Measurements from ENCODE around the gene CFAP92.
"Not testable (repeated sequence)": the region's sequence is repeated elsewhere in the genome, so short reads cannot be mapped to it uniquely, and the experiment has no call there.

The CFAP92 gene

DNA sequence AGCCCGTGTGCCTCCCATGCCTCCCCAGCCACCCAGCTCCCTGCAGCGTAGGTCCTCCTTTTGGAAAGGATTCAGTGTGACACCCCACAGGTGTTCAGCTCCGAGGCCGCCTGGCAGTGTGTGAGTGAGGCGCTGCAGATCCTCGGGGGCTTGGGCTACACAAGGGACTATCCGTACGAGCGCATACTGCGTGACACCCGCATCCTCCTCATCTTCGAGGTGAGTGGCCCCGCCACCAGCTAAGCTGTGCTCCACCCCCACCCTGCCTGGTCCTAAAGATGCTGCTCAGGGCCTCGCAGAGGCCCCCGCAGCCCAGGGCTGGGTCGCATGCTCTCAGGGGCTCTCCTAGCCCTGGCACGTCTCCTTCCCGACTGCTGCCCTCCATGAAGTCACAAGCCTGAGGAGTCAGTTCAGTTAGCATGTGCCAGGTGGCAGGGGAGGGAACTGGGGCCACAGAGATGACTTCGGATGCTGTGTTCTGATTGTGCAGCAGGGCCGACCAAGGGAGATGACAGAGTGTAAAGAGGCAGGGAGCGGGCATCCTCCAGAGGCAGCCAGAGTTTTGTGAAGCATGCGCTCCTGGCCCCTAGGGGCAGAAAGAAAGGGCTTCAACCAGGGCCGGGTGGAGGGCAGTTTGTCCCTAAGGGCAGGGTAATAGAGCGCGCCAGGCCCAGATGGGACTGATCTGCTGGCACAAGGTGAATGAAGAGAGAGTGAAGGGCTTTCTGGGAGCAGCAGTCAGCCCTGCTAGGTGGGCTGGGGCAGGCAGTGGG, 87.7 kb downstream of the CFAP92 start:
- in situ Hi-C loops (cut with HindIII; ENCODE audit: low sequenced_read_pairs) = no loop called here

- in situ Hi-C loops (cut with HindIII; ENCODE audit: low sequenced_read_pairs) = no loop called here
Observed at GRCh38 chr3:128903501-128903900, 90.4 kb downstream of the CFAP92 start.

GRCh38 chr3:128902426-128902825, 91.5 kb downstream of the CFAP92 start:
- in situ Hi-C loops (cut with HindIII; ENCODE audit: low sequenced_read_pairs) = no loop called here

DNA sequence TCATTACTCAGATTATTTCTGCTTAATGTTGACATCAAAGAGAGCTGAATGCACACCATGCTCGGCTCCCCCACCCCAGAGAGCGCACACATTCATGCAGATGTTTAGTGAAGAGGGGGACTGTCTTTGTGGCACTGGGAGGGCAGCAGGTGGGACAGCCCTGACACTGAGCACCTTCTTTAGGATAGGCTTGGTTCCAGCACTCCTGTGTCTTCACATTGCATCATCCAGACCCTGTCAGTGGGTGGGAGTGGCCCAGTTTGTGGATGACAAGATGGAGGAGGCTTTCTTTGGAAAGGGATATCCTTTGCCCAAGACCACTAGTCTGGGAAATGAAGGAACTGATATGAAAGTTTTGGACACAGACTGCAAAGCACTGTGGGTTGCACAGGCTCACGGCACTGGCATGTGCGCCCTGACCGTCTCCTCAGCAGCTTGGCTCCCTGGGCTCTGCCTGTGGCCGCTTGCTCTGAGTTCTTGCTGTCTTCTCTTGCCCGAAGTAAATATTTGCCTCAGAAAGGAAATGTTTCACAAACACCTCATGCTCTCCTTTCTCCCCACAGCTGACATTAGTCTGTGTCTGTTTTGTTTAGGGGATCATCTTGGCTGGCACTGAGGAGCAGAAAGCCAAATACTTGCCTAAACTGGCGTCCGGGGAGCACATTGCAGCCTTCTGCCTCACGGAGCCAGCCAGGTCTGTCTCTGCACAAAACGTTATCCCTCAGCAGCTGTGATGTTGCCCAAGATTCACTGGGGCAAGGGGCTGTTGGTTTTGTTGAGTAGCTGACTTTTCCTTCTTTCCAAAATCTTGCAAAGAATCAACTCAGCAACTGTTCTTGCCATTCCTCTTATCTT, 97.8 kb downstream of the CFAP92 start:
- in situ Hi-C loops (cut with HindIII; ENCODE audit: low sequenced_read_pairs) = no loop called here

DNA sequence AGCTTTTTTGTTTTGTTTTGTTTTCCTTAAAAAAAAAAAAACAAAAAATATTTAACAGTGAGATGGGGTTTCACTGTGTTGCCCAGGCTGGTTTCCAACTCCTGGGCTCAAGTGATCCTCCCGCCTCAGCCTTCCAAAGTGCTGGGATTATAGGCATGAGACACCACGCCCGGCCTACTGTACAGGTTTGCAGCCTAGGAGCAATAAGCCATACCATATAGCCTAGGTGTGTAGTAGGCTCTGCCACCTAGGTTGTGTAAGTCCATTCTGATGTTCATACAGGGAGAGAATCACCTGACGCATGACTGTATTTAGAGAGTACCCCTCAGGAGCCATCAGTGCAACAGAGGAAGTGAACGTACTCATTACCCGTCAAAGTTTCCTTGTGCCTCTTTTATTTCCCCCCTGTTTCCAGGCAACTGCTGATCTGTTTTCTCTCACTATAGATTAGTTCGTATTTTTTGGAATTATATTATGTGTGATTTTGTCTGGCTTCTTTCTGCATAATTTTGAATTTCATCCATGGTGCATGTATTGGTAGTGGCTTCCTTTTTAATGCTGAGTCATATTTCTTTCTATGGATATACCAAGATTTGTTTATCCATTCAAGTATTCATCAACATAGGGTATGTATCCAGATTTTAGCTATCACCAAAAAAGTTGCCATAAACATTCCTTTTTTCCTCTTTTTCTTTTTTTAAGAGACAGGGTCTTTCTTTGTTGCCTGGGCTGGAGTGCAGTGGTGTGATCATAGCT, 104.6 kb downstream of the CFAP92 start:
- in situ Hi-C loops (cut with HindIII; ENCODE audit: low sequenced_read_pairs) = no loop called here

- in situ Hi-C loops (cut with HindIII; ENCODE audit: low sequenced_read_pairs) = no loop called here
Observed at GRCh38 chr3:128884992-128885391, 108.9 kb downstream of the CFAP92 start.

DNA sequence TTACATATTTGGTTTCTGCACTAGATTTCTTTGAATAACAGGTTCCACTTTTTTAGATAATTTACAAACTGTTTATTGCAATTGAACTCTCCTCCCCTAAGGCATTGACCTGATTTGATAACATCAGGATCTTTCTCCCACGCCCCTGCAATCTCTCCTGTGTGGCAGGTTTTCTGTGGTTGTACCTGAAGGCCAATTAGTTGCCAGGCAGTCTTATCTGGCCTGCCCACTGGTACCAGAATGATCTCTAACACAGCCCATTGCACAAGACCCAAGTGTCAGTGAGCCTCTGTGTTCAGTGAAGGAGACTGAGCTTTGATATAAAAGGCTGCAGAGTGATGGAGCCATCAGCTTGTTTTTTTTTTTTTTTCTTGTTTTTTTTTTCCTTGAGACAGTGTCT, 111.2 kb downstream of the CFAP92 start:
- in situ Hi-C loops (cut with HindIII; ENCODE audit: low sequenced_read_pairs) = no loop called here

GRCh38 chr3:128881576-128881975, 112.3 kb downstream of the CFAP92 start:
- in situ Hi-C loops (cut with HindIII; ENCODE audit: low sequenced_read_pairs) = no loop called here

- in situ Hi-C loops (cut with HindIII; ENCODE audit: low sequenced_read_pairs) = not testable (repeated sequence)
Observed at GRCh38 chr3:128880455-128880854, 113.4 kb downstream of the CFAP92 start.

DNA sequence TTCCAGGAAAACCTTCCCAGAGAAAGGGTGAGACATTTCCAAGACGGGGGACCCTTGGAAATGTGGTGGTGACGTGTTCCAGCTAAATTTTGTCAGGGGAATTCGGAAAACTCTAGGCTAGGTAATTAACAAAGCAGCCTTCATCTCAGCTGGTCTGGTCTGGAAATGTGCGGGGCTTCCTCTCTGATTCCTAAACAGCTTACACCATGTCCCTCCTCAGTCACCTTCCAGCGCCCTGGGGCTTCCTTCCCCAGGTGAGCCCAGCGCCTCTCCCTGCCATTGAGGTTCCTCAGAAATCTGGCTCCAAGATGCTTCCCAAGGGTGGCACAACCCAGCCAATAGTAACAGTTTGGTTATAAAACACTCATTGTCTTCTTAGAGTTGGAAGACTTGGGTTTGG, 113.9 kb downstream of the CFAP92 start:
- in situ Hi-C loops (cut with HindIII; ENCODE audit: low sequenced_read_pairs) = no loop called here

GRCh38 chr3:128879125-128879969, 114.5 kb downstream of the CFAP92 start, which contains the start of gene ACAD9:
Gene ACAD9, plus strand, starts transcription at chr3:128879620. Its CDS starts 72 bp downstream, at chr3:128879692.
- in situ Hi-C loops (cut with HindIII; ENCODE audit: low sequenced_read_pairs) = no loop called here

DNA sequence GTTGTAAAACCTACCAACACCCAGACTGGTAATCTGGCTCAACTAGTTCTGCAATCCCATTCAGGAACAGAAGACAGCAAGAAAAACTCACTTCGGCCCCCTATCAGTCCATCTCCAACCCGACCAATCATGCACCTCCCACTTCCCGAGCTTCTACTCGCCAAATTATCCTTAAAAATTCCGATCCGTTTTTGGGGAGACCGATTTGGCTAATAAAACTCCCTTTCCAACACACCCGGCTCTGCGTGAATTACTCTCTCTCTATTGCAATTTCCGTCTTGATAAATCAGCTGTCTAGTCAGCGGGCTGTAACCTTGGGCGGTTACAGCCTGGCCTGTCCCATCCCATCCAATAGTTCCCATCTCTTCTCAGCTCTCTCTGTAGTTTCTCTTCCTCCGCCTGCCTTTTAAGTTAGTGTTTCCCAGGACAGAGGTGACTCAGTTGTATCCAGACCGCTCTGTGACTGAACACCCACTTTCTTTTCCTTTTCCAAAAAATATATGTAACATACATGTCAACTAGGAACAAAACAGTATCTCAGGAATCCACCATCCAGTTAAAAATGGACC, 115.2 kb downstream of the CFAP92 start:
- in situ Hi-C loops (cut with HindIII; ENCODE audit: low sequenced_read_pairs) = no loop called here

DNA sequence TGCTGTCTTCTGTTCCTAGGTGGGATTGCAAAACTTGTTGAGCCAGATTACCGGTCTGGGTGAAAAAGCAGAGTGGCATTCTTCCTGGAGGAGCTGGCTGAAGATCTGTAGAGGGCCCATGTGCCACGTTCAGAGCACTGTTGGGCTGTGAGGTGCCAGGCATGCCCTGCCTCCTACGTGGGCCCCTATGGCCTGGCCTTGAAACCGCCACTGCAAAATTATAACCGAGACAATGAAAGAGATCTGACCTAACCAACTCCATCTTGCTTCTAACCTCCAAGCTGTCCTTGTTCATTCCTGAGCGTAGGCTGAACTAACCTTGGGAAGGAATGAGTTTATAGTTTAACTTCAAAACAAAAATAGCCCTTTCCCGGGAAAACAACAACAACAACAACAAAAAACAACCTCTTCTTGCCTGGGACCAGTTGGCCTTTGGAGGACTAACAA, 115.8 kb downstream of the CFAP92 start:
- in situ Hi-C loops (cut with HindIII; ENCODE audit: low sequenced_read_pairs) = no loop called here

DNA sequence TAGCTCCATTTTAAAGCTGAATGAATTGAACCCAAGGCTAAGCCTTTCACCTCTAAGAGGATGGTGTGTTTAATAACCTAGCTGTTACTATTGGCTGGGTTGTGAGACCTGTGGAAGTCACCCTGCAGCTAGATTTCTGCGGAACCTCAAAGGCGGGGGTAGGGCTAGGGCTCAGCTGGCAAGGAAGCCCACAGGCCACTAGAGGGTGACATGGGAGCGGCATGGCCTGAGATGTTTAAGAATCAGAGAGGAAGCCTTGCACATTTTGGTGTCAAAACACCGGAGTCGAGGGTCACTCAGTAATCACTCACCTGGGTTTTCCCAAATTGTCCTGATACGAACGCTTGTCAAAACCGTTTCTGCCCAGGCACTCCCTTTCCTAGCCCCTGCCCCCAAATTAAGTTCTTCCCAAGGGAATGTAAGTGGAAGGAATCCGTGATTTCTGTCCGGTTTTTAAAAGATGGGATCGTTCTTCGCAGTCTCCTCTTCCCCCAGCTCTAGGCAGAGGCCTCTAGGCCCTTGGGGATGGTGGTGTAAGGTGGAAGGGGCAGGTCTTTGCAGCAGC, 118.2 kb downstream of the CFAP92 start:
- in situ Hi-C loops (cut with HindIII; ENCODE audit: low sequenced_read_pairs) = no loop called here

- in situ Hi-C loops (cut with HindIII; ENCODE audit: low sequenced_read_pairs) = no loop called here
Observed at GRCh38 chr3:128874481-128875180, 119.2 kb downstream of the CFAP92 start.

- in situ Hi-C loops (cut with HindIII; ENCODE audit: low sequenced_read_pairs) = no loop called here
Observed at GRCh38 chr3:128873244-128874022, 120.4 kb downstream of the CFAP92 start.

DNA sequence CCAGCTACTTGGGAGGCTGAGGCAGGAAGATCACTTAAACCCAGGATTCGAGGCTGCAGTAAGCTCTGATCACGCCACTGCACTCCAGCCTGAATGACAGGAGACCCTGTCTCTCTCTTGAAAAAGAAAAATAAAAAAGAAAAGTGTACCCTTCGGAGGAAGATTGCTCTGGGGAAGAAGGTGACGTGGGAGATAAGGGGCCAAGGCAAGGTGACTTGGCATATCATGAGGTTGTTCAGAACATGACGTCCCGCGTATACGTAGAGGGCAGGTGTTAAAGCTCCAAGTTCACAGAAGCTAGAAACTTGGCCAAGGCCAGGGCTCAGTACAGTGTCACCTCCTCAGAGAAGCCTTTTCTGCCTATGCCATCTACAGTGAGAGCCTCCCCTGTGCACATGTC, 121.1 kb downstream of the CFAP92 start:
- in situ Hi-C loops (cut with HindIII; ENCODE audit: low sequenced_read_pairs) = no loop called here

DNA sequence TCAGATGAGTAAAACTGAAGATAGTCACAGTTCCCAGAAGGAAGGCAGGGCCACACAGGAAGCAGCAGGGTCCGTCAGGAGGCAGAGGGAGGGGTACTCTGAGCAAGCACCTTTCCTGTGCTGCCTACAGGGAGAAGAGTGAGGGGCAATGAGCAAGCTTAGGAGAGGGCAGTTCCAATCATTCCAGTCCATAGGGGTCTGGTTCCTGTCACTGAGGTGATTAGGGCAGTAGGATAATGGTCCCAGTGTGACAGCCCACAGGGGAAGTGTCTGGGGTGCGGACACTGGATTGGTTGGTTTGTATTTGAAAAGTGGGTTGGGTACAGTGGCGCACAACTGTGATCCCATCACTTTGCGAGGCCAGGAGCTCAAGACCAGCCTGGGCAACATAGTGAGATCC, 121.6 kb downstream of the CFAP92 start:
- in situ Hi-C loops (cut with HindIII; ENCODE audit: low sequenced_read_pairs) = no loop called here
